GM18870 (cell line): Measurements from ENCODE around the gene EIF2B1.

Source experiments
- ATAC-seq: cut with Tn5 transposase; IDR thresholded peaks from one replicate; pipeline ENCODE4 v1.9.1; 2021; ENCODE audit warnings: moderate library complexity; ENCODE audit not compliant: unreplicated experiment

EIF2B1 gene

DNA sequence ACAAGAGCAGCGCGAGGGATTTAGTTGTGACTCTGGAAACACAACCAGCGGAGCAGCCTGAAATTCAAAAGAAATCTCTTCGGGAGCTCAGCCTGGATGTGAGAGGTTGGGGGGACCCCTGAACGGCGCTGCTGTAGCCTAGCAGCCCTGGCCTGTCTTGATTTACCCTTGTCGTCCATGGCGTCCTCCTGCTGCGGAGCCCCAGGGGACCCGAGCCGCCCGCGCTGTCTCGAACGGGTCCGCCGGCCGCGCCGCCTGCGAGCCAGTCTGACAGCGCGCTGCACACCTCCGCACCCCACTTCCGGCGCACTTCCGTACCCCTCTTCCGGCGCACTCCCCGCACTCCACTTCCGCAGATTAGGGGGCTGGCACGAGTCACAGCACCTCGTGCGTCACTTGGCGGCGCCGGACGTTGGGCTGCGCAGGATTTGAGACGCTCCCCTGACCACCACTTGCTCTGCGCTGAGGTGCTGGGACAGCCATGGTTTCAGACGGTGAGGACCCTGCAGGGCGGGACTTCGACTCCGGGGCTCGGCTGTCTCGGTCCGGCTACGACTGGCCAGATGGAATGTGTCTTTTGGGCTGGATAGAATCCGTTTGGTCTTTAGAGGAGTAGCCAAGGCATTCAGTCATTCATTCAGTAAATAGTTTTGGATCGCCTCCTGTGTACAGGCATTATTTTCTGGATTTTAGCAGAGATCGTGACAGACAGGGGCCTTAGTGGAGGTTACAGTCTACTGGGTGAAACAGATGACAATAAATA lies at the start of gene EIF2B1, which contains the start of gene GTF2H3:
Gene EIF2B1, minus strand, starts transcription at position 308 of the 763 bp plus-strand sequence. Its CDS starts 129 bp downstream, at position 179.
Gene GTF2H3, plus strand, starts transcription at position 451 of the 763 bp plus-strand sequence. Its CDS starts 31 bp downstream, at position 482.
- ATAC-seq: peak; percentile 90

- no peak for ATAC-seq
Measured at GRCh38 chr12:123681605-123682004, 48.1 kb upstream of the EIF2B1 start.

DNA sequence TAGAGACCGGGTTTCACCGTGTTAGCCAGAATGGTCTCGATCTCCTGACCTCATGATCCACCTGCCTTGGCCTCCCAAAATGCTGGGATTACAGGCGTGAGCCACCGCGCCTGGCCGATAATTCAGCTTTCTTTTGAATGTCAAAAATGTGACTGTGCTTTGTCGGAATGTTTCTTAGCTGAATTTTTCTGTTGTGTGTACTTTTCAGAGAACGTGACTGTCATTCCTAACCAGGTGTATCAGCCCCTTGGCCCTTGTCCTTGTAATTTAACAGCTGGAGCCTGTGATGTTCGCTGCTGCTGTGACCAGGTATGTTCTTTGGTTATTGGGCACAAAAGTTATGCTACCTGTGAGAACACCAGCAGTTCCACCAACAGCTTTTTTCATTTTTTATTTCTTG lies 45.5 kb upstream of the EIF2B1 start:
- ATAC-seq: no peak

DNA sequence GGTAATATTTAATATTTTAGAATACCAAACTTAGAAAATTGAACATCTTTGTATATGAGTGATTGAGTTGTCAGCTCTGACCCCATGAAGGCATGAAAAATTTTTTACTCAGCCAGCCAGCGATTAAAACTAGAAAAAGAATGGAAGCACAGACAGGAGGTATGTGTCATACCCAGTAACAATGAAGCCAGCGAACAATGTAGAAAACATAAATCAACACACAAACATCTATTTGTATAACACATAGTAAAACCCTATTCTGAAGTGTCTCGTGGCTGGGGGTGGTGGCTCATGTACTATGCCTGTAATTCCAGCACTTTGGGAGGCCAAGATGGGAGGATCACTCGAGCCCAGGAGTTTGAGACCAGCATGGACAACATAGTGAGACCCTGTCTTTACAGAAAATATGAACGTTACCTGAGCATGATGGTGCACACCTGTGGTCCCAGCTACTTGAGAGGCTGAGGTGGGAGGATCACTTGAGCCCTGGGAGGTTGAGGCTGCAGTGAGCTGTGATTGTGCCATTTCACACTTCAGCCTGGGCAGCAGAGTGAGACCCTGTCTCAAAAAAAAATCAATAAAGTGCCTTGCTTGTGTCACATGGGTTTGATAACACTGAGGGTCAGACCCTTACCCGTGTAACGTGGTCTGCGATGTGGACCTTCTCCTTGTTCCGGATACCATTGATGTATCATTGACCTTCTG lies 43.3 kb upstream of the EIF2B1 start:
- no peak for ATAC-seq

GRCh38 chr12:123675436-123675835 lies 42.0 kb upstream of the EIF2B1 start:
- no peak for ATAC-seq

- ATAC-seq: no peak
Measured at GRCh38 chr12:123671876-123672275, 38.4 kb upstream of the EIF2B1 start.

DNA sequence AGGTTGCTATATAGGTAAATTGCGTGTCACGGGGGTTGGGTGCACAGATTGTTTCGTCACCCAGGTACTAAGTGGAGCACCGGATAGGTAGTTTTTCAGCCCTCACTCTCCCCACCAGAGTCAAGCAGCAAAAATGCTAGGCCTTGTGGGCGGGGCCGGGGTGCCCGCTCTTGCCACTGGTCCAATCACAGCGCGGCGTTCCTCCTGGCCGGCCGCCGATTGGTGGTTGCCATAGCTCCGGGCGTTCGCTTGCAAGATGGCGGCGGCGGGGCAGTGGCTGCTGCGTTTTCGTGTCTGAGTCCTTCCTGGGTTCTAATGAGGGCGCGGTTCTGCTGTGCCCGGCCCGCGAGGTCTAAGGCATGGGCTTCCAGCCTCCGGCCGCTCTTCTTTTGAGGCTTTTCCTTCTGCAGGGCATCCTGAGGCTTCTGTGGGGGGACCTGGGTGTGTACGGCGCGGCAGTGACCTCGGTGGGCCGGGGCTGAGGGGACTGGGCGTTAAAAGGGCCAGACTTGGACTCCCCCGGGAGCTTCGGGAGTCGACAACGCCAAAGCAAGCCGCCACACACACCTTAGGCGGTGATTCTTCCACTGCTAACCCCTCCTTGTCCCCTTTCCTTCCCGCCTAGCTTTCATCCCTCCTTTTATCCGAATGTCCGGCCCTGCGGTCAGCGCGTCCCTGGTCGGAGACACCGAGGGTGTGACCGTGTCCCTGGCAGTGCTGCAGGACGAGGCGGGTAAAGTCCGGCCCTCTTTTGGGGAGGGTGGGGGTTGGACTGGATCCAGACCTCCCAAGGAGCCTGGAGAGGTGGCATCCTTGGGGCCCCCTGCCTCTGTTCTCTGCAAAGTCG lies 37.6 kb upstream of the EIF2B1 start, which contains the start of gene TCTN2:
Gene TCTN2, plus strand, starts transcription at position 232 of the 847 bp plus-strand sequence. Its CDS starts 128 bp downstream, at position 360.
- peak; percentile 89 for ATAC-seq

DNA sequence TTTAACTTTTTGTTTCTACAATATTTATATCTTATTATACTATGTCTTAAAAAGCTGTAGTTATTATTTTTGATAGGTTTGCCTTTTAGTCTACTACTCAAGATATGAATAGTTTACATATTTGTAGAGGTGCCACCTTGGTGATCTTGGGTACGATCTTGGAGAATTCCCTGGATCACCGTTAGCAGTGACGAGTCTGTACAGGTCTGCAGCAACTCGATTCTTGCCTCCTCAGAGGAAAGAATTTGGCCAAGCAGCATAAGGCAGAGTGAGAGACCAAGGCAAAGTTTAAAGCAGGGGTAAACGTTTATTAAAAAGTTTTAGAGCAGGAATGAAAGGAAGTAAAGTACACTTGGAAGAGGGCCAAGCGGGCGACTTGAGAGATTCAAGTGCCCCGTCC lies 34.3 kb upstream of the EIF2B1 start:
- ATAC-seq: no peak

DNA sequence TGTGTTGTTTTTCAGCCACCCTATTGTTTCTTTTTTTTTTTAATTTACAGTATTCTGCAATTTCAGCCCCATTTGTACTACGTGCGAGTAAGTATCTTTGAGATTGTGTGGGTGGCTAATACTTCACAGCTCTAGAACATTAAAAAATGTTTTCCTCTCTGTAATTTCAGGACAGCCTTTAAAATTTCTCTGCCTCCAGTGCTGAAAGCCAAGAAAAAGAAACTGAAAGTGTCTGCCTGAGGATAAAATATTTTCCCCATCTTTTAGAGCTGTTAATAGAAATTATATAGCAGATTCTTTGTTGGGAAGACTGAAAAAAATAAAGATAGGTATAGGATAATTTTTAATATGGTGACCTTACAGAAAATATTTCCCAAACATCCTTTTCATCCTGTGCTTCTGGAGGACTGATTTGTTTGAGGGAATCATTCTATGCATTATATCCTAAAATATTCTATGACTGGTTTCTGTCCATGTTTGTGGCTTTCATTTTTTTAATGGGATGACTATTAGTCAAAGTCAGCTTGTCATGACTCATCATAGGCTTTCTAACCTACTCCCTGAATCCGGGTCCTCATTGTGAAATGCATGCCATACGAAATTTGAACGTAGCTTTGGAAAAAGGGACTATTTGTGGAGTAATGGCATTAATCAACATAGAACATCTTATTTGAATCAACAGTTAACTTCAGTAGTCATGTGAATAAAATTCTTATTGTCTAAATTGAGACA lies 26.7 kb upstream of the EIF2B1 start:
- no peak for ATAC-seq

DNA sequence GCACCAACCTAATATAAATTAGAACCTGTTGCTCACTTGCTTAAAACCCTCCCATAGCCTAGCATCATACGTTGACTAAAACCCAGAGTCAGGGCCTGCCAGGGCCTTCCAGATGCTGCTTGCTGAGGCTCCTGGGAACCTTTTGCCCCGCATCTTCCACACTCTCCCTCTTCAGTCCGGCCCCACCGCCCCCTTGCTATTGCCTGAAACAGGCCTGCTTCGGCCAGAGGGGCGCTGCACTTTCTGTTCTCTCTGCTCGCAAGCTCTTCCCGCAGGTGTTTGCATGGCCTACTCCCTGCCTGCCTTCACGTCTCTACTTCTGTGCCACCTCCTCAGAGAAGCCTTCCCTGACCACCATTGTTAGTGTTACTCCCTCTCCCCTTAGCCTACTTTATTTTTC lies 23.7 kb upstream of the EIF2B1 start:
- ATAC-seq: no peak

DNA sequence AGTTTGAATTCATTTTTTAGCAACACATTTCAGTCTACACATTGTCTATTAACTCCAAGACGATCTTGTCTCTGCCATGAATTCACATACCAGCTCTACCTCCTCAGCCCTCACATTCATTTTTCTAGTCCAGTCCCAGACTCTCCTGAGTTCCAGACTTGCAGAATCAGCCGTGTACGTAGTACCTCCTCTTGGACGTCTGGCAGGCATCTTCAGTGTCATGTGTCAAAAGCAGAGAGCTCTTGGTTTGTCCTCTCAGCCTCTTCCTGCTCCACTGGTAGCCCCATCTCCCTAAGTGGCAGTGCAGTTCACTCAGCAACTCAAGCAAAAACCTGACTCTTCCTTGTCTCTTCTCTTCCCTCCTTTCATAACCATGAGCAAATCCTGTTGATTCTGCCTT lies 22.9 kb upstream of the EIF2B1 start:
- ATAC-seq: no peak

DNA sequence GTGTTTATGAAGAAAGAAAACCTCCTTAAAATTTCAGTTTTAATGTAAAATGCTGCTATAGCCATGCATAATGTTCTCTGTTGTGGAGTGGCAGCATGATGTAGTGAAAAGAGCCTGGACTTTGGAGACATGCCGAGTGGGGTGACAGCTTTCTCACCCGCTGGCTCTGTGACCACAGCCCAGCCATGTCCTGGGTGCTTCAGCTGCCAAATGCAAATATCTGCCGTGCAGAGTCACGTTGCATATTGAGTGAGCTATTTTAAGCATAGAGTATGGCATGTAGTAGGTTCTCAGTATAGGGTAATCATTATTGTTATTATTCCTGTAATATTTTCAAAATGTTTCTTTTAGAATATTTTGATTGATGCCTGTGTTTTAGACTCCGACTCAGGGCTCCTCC lies 21.9 kb upstream of the EIF2B1 start:
- peak; percentile 76 for ATAC-seq

- ATAC-seq: no peak
Measured at GRCh38 chr12:123654129-123654701, 20.7 kb upstream of the EIF2B1 start.

GRCh38 chr12:123648401-123648800 lies 14.9 kb upstream of the EIF2B1 start:
- ATAC-seq: no peak

DNA sequence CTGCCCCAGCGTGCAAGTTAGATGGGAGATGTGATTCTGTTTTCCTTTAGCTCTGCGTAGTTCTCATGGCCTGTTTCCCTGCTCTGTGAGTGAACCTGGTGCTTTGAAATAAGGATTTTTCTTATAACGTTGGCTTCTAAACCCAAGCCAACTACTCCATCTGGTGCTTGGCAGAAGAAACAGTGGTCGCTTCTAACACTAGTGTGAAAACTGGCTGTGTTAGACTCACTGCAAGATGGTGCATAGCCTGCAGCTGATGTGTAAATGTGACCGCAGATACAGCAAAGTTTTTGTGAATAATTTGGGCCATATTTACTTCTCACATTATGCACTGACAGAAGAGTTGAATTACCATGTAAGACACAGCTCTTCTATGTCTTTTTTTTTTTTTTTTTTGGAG lies 12.4 kb upstream of the EIF2B1 start:
- no peak for ATAC-seq

DNA sequence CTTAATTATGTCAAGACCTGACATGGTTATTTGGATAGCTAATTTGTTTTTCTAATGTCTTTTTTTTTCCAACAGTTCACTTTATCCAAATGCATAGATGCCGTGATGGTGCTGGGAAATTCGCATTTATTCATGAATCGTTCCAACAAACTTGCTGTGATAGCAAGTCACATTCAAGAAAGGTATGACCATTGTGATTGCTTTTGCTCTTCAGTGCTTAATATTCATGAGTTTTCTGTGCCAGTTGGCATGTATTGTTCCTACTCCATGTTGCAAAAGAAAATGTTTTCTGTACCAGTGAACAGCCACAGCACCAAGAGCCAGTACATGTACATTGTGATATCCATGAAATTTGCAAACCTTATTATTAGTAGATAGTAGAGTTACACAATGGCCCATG lies 11.9 kb upstream of the EIF2B1 start:
- no peak for ATAC-seq

DNA sequence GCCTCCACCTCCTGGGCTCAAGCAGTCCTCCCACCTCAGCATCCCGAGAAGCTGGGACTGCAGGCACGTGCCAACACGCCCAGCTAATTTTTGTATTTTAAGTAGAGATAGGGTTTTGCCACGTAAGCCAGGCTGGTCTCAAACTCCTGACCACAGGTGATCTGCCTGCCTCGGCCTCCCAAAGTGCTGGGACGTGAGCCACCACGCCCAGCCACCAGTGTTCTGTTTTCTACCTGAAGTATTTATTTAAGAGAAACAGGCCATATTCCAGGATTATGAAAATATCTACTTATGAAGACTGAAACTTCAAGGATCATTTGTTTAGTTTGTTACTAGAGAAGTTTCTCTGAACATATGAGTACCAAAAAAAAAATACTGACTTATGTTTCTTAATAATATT lies 10.4 kb upstream of the EIF2B1 start:
- no peak for ATAC-seq

DNA sequence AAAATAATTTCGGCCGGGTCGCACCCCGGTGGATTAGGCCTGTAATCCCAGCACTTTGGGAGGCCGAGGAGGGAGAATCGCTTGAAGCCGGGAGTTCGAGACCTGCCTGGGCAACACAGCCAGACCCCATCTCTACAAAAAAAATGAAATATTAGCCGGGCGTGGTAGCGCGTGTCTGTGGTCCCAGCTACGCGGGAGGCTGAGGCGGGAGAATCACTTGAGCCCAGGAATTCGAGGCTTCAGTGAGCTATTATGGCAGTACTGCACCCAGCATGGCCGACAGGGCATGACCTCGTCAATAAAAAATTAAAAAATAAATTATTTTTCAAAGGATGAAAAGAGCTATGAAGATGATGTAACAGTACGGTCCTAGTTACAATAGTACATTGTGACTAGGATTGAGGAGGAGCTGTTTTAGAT lies 666 bp upstream of the EIF2B1 start:
- no peak for ATAC-seq

DNA sequence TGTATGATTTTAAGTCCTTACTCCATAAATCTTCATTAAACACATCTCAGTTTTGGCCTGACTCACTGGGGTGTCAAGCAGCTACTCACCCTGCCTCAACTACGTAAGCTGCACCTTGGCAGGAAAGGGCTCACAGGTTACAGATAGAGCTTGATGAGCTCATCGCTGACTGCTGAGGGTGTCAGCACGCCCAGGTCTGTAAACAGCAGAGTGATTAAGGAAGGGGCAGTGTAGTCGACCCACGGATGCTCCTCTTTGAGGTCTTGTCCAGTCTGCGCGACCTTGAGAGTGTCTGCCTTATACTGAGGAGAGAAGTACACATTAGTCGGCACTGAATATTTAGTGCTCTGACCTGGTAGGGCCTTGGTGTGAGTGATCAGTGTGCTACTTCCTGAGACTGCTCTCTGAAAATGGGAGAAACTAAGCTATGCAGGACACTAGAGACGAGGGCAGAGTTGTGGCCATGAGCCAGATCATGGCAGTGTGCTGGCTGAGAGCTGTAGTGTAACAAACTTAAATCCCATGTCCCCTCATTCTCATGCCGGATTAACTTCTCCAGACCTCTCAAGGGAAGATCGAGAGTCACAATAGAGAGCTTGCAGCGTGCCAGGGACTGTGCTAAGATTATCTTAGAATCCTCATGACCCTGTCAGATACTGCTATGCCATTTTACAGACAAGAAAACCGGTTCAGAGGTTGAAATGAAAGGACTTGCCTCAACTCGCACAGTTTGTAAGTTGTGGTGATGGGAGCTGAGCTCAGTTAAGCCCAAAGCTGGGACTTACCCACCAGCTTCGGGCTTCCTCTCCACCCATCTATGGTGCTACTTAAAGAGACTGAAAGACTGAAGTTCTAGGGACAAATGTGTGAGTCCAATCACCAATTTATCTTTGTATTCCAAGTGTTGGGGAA lies 11.6 kb downstream of the EIF2B1 start:
- ATAC-seq: no peak
